Fibroblast of skin of right biceps (primary cell): ENCODE data around the gene USP46.
A peak's percentile ranks its signal among the peaks of the same experiment; 100 is the strongest.

Experiments used
- DNase-seq: peaks from one replicate; pipeline ENCODE4 v3.0.0-alpha.2; 2013

The USP46 gene

GRCh38 chr4:52566136-52567031 is 92.7 kb downstream of the USP46 start:
- DNase-seq, result no peak

- peak; percentile 76 for DNase-seq
Observed at GRCh38 chr4:52560844-52561280, 98.2 kb downstream of the USP46 start.

GRCh38 chr4:52555356-52555716 is 103.8 kb downstream of the USP46 start:
- no peak for DNase-seq

GRCh38 chr4:52554612-52555355 is 104.3 kb downstream of the USP46 start:
- peak; percentile 23 for DNase-seq

DNA sequence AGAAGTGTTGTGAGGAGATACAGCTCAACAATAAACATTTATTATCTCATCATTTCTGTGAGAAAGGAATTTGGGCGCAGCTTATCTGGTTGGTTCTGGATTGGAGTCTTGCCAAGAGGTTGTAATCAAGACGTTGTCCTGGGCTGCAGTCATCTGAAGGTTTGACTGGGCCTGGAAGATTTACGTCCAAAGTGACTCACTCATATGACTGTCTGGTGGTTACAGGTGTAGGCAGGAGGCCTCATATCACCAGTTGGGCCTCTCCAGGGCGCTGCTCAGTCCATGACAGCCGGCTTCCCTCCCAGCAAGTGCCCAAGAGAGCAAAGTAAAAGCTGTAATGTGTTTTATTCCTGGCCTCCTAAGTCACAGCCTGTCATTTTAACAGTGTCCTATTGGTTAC is 106.3 kb downstream of the USP46 start:
- DNase-seq, result no peak

DNA sequence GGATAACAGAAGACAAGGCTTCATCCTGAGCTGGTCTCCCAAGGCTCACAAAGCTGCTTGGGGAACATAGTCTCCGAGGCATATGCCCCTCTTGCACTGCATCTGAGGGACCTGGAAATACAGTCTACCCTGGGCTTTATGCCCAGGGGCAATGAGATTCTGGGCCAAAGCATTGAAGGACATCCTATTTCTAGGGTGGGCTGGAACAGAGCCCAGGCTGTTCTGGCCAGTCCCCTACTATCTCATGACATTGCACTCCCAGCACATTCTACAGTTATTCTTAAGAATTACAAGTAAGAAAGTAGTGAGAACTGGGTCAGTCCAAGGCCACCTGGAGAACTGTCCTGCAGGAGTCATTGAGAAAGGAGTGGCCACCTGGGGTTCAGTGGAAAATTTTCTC is 107.6 kb downstream of the USP46 start:
- no peak for DNase-seq

DNA sequence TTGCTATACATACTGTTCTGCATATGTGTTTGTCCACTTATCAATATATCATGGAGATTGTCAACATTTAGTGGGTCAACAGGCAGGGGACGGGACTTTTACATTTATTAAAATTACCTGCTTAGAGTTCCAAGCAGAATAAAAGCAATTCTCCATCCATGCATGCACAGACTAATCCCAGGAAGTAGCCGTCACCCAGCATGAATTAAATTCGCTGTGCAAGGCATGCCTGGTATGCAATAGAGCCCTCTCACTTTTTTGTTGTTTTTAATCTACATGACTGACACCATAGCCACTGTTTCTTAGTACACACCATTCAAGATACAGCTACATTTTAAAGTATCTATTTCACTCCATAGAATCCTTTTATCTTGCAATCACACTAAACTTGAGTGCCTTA is 108.9 kb downstream of the USP46 start:
- DNase-seq, result no peak

DNA sequence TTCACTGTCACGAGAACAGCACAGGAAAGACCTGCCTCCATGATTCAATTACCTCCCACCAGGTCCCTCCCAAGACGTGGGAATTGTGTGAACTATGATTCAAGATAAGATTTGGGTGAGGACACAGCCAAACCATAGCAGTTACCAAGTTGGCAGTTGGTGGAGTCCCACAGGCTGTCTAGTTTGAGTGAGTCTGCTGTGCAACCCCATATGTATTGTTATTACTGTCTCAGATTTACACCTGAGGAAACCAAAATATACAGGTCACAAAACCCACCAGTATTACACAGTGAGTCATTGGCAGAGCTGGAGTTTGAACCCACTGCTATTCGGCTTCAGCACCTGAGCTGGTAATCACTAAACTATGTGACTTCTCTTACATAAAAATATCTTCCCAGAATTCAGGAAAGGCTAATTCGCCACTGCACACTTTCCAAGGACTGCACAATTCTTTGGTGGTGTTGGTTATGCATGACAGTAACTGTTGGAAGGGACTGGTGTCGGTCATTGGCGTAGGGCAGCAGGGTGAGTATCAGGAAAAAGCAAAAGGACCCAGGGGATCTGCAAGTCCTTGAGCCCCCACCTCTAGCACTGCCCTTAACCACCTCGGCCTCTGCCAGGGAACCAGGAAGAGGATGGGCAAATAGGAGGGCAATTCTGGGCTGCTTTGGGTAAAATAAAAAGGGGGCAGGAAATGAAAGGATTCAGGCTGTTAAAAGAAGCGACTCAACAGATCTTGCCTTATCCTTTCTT is 110.1 kb downstream of the USP46 start:
- DNase-seq, result no peak

DNA sequence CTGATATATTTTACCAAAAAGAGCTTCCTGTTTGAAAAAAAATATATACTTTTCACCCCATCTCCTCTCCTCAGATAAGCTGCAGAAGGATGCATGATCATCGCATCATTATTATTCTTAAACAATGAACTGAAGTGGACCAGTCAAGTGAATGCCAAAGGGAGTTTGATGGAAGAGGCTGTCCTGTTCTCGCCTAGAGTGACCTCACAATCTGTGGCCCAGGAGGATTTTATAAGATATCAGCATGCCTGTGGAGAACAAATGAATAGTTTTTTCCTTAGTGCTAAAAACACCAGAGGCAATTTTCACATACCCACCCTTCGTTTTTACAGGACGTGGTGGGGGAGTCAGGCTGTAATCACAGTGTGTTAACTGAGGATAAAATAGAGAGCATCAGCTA is 112.7 kb downstream of the USP46 start:
- no peak for DNase-seq

- peak; percentile 68 for DNase-seq
Observed at GRCh38 chr4:52545099-52546069, 113.7 kb downstream of the USP46 start.
